HEK293T (cell line): ENCODE results near the gene OR2Z1.

Source experiments
- ARNT ChIP-seq: fragments of 450-650 bp; IDR thresholded peaks from 2 replicates; pipeline ENCODE4 v1.6.1; 2017; ENCODE audit warnings: mild to moderate bottlenecking
- BHLHE40 ChIP-seq: fragments of 450-650 bp; IDR thresholded peaks from 2 replicates; pipeline ENCODE4 v1.6.1; 2016; ENCODE audit warnings: mild to moderate bottlenecking, moderate library complexity, borderline replicate concordance
- FOXK2 ChIP-seq: fragments of 450-650 bp; IDR thresholded peaks from 2 replicates; pipeline ENCODE4 v1.6.1; 2016; ENCODE audit warnings: mild to moderate bottlenecking
- FOXM1 ChIP-seq: fragments of 450-650 bp; IDR thresholded peaks from 2 replicates; pipeline ENCODE4 v1.6.1; 2017; ENCODE audit warnings: mild to moderate bottlenecking, borderline replicate concordance
- HDGF ChIP-seq: fragments of 450-650 bp; IDR thresholded peaks from 2 replicates; pipeline ENCODE4 v1.6.1; 2017; ENCODE audit warnings: antibody characterized with exemption, borderline replicate concordance
- LEF1 ChIP-seq: fragments of 450-650 bp; IDR thresholded peaks from 2 replicates; pipeline ENCODE4 v1.6.1; 2017; ENCODE audit warnings: mild to moderate bottlenecking, borderline replicate concordance
- ZNF384 ChIP-seq: fragments of 450-650 bp; IDR thresholded peaks from 2 replicates; pipeline ENCODE4 v1.6.1; 2016

DNA sequence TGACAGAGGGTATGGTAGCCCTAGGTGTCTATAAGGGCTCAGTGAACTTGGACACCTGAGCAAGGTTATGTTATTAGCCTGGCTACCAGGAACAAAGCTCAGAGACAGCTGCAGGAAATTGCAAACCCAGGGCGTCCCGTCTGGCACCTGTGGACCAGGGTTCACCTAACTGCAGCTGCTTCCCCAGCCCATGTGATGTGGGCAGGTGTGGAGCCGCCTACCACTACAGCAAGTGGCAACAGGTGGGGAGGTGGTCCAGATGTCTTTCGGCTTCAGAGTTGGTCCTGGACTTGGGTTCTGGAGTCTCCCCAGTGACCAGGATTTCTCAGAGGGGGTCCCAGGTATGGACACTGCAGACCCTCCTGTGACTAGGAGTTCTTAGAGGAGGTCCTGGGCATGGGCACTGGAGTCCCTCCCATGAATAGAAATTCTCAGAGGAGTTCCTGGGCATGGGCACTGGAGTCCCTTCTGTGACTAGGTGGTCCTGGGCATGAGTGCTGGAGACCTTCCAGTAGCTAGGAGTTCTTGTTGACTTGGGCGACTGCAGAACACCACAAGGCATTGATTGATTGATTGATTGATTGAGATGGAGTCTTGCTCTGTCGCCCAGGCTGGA, 48.0 kb upstream of the OR2Z1 start:
- no peak for TF ChIP-seq FOXM1
- TF ChIP-seq LEF1: no peak
- no peak for TF ChIP-seq FOXK2
- TF ChIP-seq HDGF: no peak
- no peak for TF ChIP-seq ARNT
- no peak for TF ChIP-seq ZNF384
- no peak for TF ChIP-seq BHLHE40
